GM21423 (cell line): Measurements from ENCODE around the gene ADAMTS2.

Experiments used
- ATAC-seq: cut with Tn5 transposase; IDR thresholded peaks from one replicate; pipeline ENCODE4 v1.9.1; 2021; ENCODE audit warnings: mild to moderate bottlenecking, moderate library complexity; ENCODE audit not compliant: unreplicated experiment

Gene ADAMTS2

DNA sequence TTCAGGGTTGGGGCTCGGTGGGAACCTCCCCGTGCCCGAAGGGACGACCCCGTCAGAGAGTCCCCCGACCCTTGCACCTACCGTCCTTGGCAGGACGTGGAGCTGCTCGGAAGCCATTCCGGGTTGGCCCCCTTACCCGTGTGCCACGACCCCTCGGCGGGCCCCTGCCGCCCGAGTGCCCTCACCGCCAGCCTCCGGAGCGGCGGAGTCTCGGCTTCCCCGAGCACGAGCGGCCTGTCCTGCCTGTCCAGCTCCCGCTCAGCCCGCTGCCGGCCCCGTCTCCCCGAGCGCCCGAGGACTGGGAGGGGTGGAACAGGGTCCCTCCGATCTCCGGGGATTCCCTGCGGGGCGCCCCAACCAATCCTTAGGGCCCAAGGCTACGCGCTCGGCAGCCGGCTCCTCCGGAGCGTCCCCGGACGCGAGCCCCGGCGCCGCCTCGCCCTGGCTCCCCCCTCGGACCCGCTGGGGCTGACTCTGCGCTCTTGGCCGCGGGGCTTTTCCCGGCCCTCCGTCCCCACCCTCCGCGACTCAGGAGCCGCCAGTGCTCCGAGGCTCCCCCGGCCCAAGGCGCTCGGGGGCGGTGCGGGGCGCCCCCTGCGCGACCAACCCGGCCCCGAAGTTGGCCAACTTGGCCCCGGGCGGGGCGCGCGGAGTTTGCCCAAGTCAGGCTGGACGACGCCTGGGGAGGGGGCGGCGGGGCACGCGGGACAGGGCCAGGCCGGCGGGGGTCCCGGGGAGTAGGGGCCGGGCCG is 654 bp downstream of the ADAMTS2 start:
- no peak for ATAC-seq

GRCh38 chr5:179343719-179344430 is 1.4 kb downstream of the ADAMTS2 start:
- ATAC-seq = no peak

GRCh38 chr5:179343021-179343718 is 2.1 kb downstream of the ADAMTS2 start:
- no peak for ATAC-seq

- ATAC-seq = no peak
Observed at GRCh38 chr5:179342577-179342976, 2.7 kb downstream of the ADAMTS2 start.

- ATAC-seq = no peak
Observed at GRCh38 chr5:179340465-179340864, 4.8 kb downstream of the ADAMTS2 start.

GRCh38 chr5:179339996-179340395 is 5.3 kb downstream of the ADAMTS2 start:
- no peak for ATAC-seq

DNA sequence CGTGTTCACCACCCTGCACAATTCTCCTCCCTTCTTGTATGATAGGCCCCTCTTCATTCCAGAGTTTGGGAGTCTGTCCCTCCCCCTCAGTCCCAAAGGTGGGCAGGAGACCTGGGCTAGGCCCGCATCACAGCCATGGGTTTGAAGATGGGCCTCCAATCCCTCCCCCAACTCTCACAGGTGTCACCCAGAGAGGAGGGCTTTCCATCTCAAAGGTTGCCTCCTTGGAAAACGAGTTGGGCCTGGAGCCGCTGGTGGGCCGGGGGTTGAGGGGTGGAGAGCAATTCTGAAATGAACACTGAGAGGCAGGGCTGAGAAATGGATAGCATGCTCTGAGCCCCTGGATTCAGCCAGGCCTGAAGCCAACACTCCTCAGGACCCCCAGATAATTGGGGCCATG is 6.2 kb downstream of the ADAMTS2 start:
- ATAC-seq = no peak

DNA sequence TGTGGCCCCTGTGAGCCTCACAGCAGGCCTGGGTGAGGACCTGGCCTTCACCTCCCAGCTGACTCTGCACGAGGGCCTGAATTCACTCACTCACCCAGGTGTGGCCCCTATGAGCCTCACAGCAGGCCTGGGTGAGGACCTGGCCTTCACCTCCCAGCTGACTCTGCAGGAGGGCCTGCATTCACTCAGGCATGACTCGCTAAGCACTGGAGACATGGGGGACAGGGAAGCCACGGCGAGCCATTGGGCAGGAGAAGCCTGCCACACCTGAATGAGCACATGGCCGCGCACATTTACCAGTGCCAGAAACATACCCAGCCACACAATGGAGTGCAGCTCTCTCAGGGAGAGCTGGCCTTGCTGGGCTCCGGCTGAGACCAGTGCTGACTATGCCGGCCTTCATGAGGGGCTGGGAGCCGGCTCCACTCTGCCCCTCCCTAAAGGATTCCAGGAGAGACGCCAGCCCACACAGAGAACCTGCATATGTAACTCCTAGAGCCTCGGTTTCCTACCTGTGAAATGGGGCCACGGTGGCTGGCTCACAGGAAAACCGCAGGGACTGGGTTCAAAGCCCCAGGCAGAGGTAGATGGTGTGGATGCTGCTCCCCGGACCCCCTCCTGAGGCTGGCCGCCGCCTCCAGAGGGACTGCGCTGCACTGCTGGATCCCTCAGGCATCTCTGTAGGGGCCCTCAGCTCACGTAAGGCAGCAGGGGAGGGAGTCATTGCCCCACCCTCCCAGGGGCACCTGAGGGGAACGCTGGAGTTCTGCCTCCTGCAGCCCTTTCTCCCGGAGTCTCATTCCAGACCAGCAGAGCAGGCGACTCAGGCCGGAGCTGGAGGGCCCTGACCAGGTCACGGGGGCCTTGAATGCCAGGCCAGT is 7.2 kb downstream of the ADAMTS2 start:
- ATAC-seq = no peak

DNA sequence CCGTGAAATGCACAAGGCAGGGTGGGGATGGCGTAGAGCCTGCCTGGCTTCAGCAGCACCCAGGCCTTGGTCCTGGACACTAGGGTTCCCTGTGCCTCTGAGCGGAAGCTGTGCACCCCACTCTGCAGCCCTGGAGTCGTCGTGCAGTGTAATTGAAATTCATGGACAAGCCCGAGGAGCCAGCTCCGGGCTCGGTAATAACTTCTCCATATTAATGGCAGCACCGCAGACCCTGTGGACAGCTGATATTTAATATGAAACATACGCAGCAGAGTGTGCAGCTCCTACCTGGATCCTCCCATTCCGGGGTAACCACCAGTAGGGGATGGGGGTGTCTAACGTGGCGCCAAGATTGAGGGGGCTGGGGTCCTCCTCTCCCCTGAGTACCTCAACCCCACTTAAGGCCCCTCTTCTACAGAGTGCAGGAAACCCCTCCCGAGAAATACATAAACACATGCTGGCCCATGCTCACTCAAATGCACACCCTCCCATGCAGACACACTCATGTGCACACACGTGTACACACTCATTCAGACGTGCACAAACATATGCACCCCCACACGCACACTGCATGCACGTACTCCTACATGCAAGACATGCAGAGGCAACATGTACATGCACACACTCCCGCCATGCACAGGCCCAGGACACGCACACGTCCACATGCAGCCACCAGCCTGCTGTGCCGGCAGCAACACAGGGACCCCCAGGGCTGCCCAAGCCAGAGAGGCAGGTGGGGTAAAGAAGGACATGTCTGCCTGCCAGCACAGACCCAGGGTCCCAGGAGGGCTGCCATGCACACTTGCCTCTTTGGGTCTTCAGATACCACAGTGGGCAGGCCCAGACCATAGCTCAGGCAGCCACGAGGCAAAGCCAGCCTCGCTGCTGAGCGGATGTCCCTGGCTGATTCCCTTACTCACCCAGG is 8.1 kb downstream of the ADAMTS2 start:
- ATAC-seq = no peak

DNA sequence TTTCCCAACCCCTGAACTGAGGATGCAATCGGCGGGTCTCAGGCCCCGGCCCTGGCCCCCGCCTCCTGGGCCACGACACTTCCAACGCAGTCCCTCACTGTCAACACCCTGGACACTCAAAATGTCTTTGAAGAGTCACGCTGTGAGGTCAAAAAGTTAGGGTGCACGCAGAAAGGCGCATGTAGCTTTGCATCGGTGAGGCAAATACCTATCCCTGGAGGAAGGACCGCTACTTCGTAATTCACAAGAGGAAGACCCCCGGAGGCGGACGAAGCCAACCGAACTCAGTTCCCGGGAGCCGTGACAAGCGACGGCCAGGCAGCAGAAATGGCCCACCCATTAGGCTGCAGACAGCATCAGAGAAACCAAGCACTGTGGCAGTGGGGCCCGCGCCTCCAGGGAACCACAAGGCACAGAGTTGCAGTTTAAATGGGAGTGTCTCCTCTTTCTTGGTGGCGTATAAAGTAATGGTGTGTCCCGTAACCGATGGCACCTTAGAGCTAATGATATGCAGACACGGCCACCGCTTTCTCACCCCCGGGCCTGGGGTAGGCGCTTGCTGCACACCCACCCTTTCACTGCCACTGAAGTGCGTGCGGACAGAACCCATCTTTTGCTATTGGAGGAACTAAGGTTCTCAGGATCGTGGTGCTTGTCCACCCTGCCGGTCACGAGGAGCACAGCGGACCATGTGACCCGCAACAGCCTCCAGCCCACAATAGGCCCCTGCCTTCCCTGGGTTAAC is 9.0 kb downstream of the ADAMTS2 start:
- no peak for ATAC-seq

DNA sequence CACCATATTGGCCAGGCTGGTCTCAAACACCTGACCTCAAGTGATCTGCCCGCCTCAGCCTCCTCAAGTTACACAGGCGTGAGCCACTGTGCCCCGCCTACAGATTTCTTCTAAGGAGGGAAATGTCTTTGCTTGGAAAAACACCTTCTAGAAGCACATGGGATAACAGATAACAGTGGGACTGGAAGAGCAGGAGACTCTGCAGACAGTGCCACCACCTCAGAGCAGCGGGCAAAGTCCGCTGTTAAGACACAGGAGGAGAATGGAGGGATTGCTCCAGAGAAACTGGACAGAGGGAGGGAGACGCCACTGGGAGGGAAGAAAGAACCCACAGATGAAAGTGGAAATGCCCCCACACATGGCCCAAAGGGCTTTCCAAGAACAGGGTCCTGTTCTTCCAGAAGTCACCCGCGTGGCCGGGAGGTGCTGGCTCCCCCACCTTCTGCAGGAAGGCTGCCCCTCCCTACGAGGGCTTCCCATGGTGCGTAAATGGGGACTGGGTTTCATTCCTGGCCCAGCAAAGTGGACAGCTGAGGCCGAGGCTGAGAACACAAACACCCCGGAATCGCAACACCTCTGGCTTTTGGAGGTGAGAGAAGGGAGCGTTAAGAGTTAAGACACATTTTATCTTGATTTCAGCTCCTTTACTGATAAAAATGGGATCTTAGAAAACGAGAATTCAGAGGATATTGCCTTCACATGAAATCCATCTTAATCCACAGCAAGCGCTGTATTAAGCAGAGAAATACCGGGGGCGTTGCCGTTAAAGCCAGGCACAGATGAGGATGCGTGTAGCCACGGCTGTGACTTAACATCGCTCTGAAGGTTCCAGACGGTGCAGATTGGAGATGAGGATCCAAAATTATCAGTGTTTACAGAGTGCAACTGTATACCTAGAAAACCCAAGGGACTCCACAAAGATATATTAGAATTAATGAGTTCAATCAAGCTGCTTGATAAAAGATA is 11.2 kb downstream of the ADAMTS2 start:
- no peak for ATAC-seq

GRCh38 chr5:179332741-179333290 is 12.4 kb downstream of the ADAMTS2 start:
- ATAC-seq = no peak

DNA sequence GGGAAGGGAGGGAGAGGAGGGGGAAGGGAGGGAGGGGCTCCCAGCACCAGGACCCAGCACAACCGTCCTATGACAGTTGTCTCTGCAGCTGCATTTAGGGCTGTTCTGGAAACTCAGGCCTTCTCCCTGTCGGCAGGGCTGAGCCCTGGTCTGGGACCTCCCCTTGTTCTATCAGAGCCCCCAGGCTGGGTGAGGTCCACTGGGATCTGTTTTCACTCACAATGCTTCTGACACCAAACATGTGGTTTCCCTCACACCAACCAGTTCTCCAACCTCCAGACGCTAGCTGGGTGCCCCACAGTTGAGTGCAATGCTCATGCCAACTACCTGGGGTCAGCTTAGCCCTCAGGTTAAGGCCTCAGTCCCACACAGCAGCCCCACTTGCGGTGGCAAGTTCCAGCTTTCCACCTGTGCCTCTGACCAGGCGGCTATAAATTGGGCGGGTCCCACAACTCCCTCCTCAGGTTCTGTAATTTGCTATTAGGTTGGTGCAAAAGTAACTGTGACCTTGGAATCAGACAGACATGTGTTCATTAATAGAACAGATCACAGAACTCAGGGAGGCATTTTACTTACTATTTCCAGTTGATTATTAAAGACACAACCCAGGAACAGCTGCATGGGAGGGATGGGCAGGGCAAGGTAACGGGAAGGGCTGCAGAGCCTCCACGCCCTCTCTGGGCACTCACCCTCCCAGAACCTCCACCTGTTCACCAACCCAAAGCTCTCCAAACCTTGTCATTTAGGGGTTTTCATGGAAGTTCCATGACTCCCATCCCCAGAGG is 13.5 kb downstream of the ADAMTS2 start:
- ATAC-seq = no peak

DNA sequence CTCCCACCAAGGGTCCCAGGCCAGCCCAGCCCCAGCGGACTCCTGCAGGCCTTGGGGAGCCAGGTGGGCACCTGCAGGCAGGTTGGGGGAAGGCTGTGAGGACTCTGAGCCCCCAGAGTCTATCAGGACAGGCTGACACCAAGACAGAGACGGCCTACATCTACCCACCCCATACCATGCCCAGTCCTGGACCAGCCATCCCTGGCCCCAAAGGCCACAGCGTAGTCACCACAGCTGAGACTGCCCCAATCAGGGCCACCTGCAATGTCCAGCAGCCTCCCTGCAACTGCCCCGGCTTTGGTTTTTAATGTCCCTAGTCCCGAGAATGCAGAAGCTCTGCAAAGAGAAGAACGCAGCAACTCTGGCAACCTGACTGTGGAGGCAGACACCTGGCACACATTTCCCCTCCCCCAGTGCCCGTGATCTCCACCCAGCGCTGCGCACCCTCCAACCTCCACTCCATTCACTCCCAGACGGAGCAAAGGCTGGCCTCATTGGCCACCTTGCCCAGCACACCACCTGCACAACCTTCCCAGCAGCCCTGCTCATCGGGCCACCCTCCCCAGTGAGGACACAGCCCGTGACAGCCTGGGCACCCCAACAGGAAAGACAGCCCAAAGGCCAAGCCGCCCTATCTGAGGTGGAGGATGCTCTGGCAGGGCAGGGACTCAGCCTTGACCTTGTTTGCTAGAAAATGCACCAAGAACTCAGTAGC is 14.9 kb downstream of the ADAMTS2 start:
- no peak for ATAC-seq

GRCh38 chr5:179328291-179328690 is 17.0 kb downstream of the ADAMTS2 start:
- no peak for ATAC-seq

GRCh38 chr5:179327021-179327735 is 18.1 kb downstream of the ADAMTS2 start:
- ATAC-seq = no peak
